SK-N-SH treated with all-trans-retinoic acid at 6 μM for 48 hours (cell line): ENCODE results near the gene FASN.

ENCODE experiments used
- ATAC-seq: fragments of 200-7000 bp; cut with Tn5 transposase; 3 replicates; pipeline ENCODE4 v1.9.1; 2020; ENCODE audit warnings: mild to moderate bottlenecking, moderate library complexity
- ARNTL ChIP-seq: fragments of 450-650 bp; formaldehyde crosslinking; IDR thresholded peaks from 2 replicates; pipeline ENCODE4 v1.5.0; 2020; ENCODE audit warnings: low read depth, mild to moderate bottlenecking, moderate library complexity, borderline replicate concordance
- BACH2 ChIP-seq: fragments of 250-450 bp; sonication (Bioruptor Pico); IDR thresholded peaks from 2 replicates; pipeline ENCODE4 v1.9.0; 2021; ENCODE audit warnings: mild to moderate bottlenecking, borderline replicate concordance
- CSRNP3 ChIP-seq: fragments of 250-450 bp; sonication (Bioruptor Pico); IDR thresholded peaks from 2 replicates; pipeline ENCODE4 v1.5.1; 2021; ENCODE audit warnings: mild to moderate bottlenecking, moderate library complexity
- ESRRG ChIP-seq: fragments of 250-450 bp; sonication (Bioruptor Pico); IDR thresholded peaks from 2 replicates; pipeline ENCODE4 v1.6.1; 2021; ENCODE audit warnings: mild to moderate bottlenecking
- GLIS3 ChIP-seq: fragments of 250-450 bp; sonication (Bioruptor Pico); IDR thresholded peaks from 2 replicates; pipeline ENCODE4 v1.5.0; 2020; ENCODE audit warnings: mild to moderate bottlenecking, moderate library complexity
- ISL1 ChIP-seq: fragments of 250-450 bp; sonication (Bioruptor Pico); IDR thresholded peaks from 2 replicates; pipeline ENCODE4 v2.1.2; 2022; ENCODE audit warnings: mild to moderate bottlenecking, moderate library complexity
- OSR1 ChIP-seq: fragments of 250-450 bp; sonication (Bioruptor Pico); IDR thresholded peaks from 2 replicates; pipeline ENCODE4 v1.8.0; 2022; ENCODE audit warnings: moderate library complexity, mild to moderate bottlenecking, inconsistent platforms
- POU6F1 ChIP-seq: fragments of 250-450 bp; sonication (Bioruptor Pico); IDR thresholded peaks from 2 replicates; pipeline ENCODE4 v1.8.0; 2021; ENCODE audit warnings: low read depth, mild to moderate bottlenecking, moderate library complexity, borderline replicate concordance
- PPARA ChIP-seq: fragments of 250-450 bp; sonication (Bioruptor Pico); IDR thresholded peaks from 2 replicates; pipeline ENCODE4 v1.5.0; 2020; ENCODE audit warnings: mild to moderate bottlenecking, borderline replicate concordance
- RARB ChIP-seq: fragments of 250-450 bp; sonication (Bioruptor Pico); IDR thresholded peaks from 2 replicates; pipeline ENCODE4 v1.8.0; 2021; ENCODE audit warnings: mild to moderate bottlenecking, moderate library complexity
- TOX ChIP-seq: fragments of 250-450 bp; sonication (Bioruptor Pico); IDR thresholded peaks from 2 replicates; pipeline ENCODE4 v1.8.0; 2021; ENCODE audit warnings: mild to moderate bottlenecking, moderate library complexity, borderline replicate concordance
- ZC3H10 ChIP-seq: fragments of 250-450 bp; sonication (Bioruptor Pico); IDR thresholded peaks from 2 replicates; pipeline ENCODE4 v1.5.1; 2021; ENCODE audit warnings: mild to moderate bottlenecking, moderate library complexity
- ZFP3 ChIP-seq: fragments of 250-450 bp; sonication (Bioruptor Pico); IDR thresholded peaks from 2 replicates; pipeline ENCODE4 v1.5.0; 2020; ENCODE audit warnings: mild to moderate bottlenecking, moderate library complexity
- ZFP30 ChIP-seq: fragments of 450-650 bp; formaldehyde crosslinking; IDR thresholded peaks from 2 replicates; pipeline ENCODE4 v1.5.0; 2022; ENCODE audit warnings: mild to moderate bottlenecking, moderate library complexity
- ZNF565 ChIP-seq: fragments of 450-650 bp; formaldehyde crosslinking; conservative IDR thresholded peaks from 2 replicates; pipeline ENCODE4 v1.5.0; 2020; ENCODE audit warnings: low read depth, mild to moderate bottlenecking, moderate library complexity
- ZNF70 ChIP-seq: fragments of 450-650 bp; formaldehyde crosslinking; IDR thresholded peaks from 2 replicates; pipeline ENCODE4 v1.5.0; 2020; ENCODE audit warnings: mild to moderate bottlenecking, moderate library complexity
- ZNF8 ChIP-seq: fragments of 450-650 bp; formaldehyde crosslinking; IDR thresholded peaks from 2 replicates; pipeline ENCODE4 v1.5.0; 2020; ENCODE audit warnings: mild to moderate bottlenecking, moderate library complexity
- TF ChIP-seq, protein P1 (sequence below): fragments of 250-450 bp; sonication (Bioruptor Pico); IDR thresholded peaks from 2 replicates; pipeline ENCODE4 v1.8.0; 2020; ENCODE audit warnings: mild to moderate bottlenecking, moderate library complexity, borderline replicate concordance
- TF ChIP-seq, protein P2 (sequence below): fragments of 250-450 bp; sonication (Bioruptor Pico); IDR thresholded peaks from 2 replicates; pipeline ENCODE4 v1.5.1; 2020; ENCODE audit warnings: low read depth, mild to moderate bottlenecking, moderate library complexity
- TF ChIP-seq, protein P3 (sequence below): fragments of 250-450 bp; sonication (Bioruptor Pico); IDR thresholded peaks from 2 replicates; pipeline ENCODE4 v1.5.0; 2020; ENCODE audit warnings: mild to moderate bottlenecking, moderate library complexity

FASN gene

DNA sequence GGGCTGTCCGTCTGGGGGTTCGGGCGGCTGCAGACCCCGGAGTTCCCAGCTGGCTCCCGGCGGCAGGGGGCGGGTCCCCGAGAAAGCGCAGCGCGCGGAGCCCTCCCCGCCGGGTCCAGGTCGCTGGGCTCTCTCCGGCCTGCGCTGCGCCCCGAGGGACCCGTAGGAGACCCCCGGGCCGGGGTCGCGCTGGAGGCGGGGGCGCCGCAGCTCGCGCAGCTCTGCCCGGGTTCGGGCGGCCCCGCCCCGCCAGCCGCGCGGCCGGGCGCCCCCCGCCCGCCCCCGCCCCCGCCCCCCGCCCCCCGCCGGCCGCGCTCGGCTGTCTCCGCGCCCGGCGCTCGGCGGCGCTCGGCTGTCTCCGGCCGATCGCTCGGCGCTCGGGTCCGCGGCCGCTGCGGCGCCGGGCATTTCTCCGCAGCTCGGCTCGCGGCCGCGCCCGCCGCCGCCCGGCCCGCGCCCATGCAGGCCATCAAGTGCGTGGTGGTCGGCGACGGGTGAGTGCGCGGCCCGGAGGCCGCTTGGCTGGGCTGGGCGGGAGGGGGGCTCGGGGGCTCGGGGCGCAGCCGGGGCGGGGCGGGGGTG is 66.6 kb downstream of the FASN start, which contains the start of gene RAC3:
Gene RAC3, plus strand, starts transcription at position 376 of the 582 bp plus-strand sequence. Its CDS starts 84 bp downstream, at position 460.
- TF ChIP-seq POU6F1 (CRISPR knock-in tag) = no peak
- TF ChIP-seq ZC3H10 (CRISPR knock-in tag) = no peak
- no peak for TF ChIP-seq ARNTL
- TF ChIP-seq, protein P1, sequence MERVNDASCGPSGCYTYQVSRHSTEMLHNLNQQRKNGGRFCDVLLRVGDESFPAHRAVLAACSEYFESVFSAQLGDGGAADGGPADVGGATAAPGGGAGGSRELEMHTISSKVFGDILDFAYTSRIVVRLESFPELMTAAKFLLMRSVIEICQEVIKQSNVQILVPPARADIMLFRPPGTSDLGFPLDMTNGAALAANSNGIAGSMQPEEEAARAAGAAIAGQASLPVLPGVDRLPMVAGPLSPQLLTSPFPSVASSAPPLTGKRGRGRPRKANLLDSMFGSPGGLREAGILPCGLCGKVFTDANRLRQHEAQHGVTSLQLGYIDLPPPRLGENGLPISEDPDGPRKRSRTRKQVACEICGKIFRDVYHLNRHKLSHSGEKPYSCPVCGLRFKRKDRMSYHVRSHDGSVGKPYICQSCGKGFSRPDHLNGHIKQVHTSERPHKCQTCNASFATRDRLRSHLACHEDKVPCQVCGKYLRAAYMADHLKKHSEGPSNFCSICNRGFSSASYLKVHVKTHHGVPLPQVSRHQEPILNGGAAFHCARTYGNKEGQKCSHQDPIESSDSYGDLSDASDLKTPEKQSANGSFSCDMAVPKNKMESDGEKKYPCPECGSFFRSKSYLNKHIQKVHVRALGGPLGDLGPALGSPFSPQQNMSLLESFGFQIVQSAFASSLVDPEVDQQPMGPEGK (CRISPR knock-in tag) = no peak
- TF ChIP-seq, protein P2, sequence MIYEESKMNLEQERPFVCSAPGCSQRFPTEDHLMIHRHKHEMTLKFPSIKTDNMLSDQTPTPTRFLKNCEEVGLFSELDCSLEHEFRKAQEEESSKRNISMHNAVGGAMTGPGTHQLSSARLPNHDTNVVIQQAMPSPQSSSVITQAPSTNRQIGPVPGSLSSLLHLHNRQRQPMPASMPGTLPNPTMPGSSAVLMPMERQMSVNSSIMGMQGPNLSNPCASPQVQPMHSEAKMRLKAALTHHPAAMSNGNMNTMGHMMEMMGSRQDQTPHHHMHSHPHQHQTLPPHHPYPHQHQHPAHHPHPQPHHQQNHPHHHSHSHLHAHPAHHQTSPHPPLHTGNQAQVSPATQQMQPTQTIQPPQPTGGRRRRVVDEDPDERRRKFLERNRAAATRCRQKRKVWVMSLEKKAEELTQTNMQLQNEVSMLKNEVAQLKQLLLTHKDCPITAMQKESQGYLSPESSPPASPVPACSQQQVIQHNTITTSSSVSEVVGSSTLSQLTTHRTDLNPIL (CRISPR knock-in tag) = no peak
- TF ChIP-seq, all 23 proteins: peak for 0
- peak; percentile 17 for ATAC-seq

GRCh38 chr17:82030470-82031302 is 67.3 kb downstream of the FASN start:
- peak; percentile 91 for ATAC-seq
- no peak for TF ChIP-seq BACH2 (CRISPR knock-in tag)
- TF ChIP-seq ZNF565 (CRISPR knock-in tag) = no peak
- no peak for TF ChIP-seq ESRRG (CRISPR knock-in tag)
- no peak for TF ChIP-seq PPARA (CRISPR knock-in tag)
- no peak for TF ChIP-seq OSR1 (CRISPR knock-in tag)
- no peak for TF ChIP-seq ZFP3 (CRISPR knock-in tag)
- TF ChIP-seq, protein P3, sequence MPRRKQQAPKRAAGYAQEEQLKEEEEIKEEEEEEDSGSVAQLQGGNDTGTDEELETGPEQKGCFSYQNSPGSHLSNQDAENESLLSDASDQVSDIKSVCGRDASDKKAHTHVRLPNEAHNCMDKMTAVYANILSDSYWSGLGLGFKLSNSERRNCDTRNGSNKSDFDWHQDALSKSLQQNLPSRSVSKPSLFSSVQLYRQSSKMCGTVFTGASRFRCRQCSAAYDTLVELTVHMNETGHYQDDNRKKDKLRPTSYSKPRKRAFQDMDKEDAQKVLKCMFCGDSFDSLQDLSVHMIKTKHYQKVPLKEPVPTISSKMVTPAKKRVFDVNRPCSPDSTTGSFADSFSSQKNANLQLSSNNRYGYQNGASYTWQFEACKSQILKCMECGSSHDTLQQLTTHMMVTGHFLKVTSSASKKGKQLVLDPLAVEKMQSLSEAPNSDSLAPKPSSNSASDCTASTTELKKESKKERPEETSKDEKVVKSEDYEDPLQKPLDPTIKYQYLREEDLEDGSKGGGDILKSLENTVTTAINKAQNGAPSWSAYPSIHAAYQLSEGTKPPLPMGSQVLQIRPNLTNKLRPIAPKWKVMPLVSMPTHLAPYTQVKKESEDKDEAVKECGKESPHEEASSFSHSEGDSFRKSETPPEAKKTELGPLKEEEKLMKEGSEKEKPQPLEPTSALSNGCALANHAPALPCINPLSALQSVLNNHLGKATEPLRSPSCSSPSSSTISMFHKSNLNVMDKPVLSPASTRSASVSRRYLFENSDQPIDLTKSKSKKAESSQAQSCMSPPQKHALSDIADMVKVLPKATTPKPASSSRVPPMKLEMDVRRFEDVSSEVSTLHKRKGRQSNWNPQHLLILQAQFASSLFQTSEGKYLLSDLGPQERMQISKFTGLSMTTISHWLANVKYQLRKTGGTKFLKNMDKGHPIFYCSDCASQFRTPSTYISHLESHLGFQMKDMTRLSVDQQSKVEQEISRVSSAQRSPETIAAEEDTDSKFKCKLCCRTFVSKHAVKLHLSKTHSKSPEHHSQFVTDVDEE (CRISPR knock-in tag) = no peak
- no peak for TF ChIP-seq ISL1 (CRISPR knock-in tag)
- TF ChIP-seq ZC3H10 (CRISPR knock-in tag) = no peak
- TF ChIP-seq, protein P2 (CRISPR knock-in tag) = no peak
- TF ChIP-seq ZNF70 (CRISPR knock-in tag) = no peak
- no peak for TF ChIP-seq GLIS3 (CRISPR knock-in tag)
- TF ChIP-seq TOX = no peak
- TF ChIP-seq ZFP30 (CRISPR knock-in tag) = no peak
- TF ChIP-seq, all 23 proteins: peak for 0

DNA sequence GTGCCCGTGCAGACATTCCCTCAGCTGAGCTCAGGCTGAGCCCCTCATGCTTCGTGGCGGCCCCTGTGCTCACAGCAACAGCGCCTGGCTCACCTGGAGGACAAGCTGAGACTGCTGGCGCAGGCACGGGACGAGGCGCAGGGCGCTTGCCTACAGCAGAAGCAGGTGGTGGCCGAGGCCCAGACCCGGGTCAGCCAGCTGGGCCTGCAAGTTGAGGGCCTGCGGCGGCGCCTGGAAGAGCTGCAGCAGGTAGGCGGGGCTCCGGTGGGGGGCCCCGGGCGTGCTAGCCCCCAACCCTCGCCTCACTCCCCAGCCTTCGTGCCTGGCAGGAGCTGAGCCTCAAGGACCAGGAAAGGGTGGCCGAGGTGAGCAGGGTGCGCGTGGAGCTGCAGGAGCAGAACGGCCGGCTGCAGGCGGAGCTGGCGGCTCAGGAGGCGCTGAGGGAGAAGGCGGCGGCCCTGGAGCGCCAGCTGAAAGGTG is 68.0 kb downstream of the FASN start:
- ATAC-seq = peak; percentile 20
- TF ChIP-seq CSRNP3 (CRISPR knock-in tag) = no peak
- TF ChIP-seq ZNF565 (CRISPR knock-in tag) = no peak
- TF ChIP-seq TOX = no peak
- TF ChIP-seq ZFP30 (CRISPR knock-in tag) = no peak
- TF ChIP-seq PPARA (CRISPR knock-in tag) = no peak
- TF ChIP-seq BACH2 (CRISPR knock-in tag) = no peak
- TF ChIP-seq, protein P3 (CRISPR knock-in tag) = no peak
- TF ChIP-seq ZC3H10 (CRISPR knock-in tag) = no peak
- TF ChIP-seq ARNTL = no peak
- no peak for TF ChIP-seq ZNF8 (CRISPR knock-in tag)
- no peak for TF ChIP-seq RARB (CRISPR knock-in tag)
